SK-N-SH (cell line): Measurements from ENCODE around the gene CPVL. TPM values are rescaled to one million over a fixed set of nuclear protein-coding genes. Genes with fewer than 3 reads are reported as not detected.

ENCODE experiments used
- CTCF ChIA-PET: fragments of 300-600, 350-600 bp; formaldehyde crosslinking; extraction: SDS; loops from one replicate; lab custom pipeline; 2021; lab: Yijun Ruan, JAX
- POLR2A ChIA-PET: fragments of 350-600 bp; sonication (Branson Sonifier 250); formaldehyde crosslinking; extraction: SDS; loops from one replicate; lab custom pipeline; 2020; ENCODE audit warnings: antibody characterized with exemption, inconsistent platforms; lab: Yijun Ruan, JAX
- DNase-seq: peaks from one replicate; pipeline ENCODE4 v3.0.0; 2012
- H2AFZ ChIP-seq: fragments of 200-600 bp; sonication (generic); 2 replicates; pipeline ENCODE4 v1.8.1; 2016; ENCODE audit warnings: antibody characterized with exemption, mild to moderate bottlenecking, low read depth
- H3F3A ChIP-seq: fragments of 200-600 bp; sonication (generic); replicated peaks from 2 replicates; pipeline ENCODE3; 2016; ENCODE audit warnings: antibody characterized with exemption, mild to moderate bottlenecking; ENCODE audit not compliant: insufficient read depth
- H3K27ac ChIP-seq, 2 experiments: fragments of 200-500 bp in 1 of 2; fragments of 200-600 bp in 1 of 2; sonication (Bioruptor generic) in 1 of 2; sonication (generic), shearing (Covaris generic) in 1 of 2; 2 replicates each; pipeline versions ENCODE4 v1.5.1 to v1.6.1; 2014 to 2016; ENCODE audit warnings: low read depth in 2 of 2, inconsistent platforms in 1 of 2, low read length in 1 of 2, mild to moderate bottlenecking in 1 of 2, mixed read lengths in 1 of 2
- H3K27me3 ChIP-seq: fragments of 200-600 bp; sonication (generic), shearing (Covaris generic); 2 replicates; pipeline ENCODE4 v1.6.1; 2016; ENCODE audit warnings: mixed run types; ENCODE audit not compliant: insufficient read depth
- H3K36me3 ChIP-seq, 2 experiments: fragments of 200-500 bp in 1 of 2; fragments of 200-600 bp in 1 of 2; sonication (Bioruptor generic) in 1 of 2; sonication (generic) in 1 of 2; replicated peaks in 1 of 2; 2 replicates each; pipeline versions ENCODE3 to v1.5.1; 2014 to 2016; ENCODE audit warnings: low read length in 1 of 2, mild to moderate bottlenecking in 1 of 2; ENCODE audit not compliant: insufficient read depth in 2 of 2, control insufficient read depth in 1 of 2
- H3K4me1 ChIP-seq, 2 experiments: fragments of 200-500 bp in 1 of 2; fragments of 200-600 bp in 1 of 2; sonication (Bioruptor generic) in 1 of 2; sonication (generic), shearing (Covaris generic) in 1 of 2; 2 replicates each; pipeline versions ENCODE4 v1.5.1 to v1.6.1; 2014 to 2016; ENCODE audit warnings: low read depth in 1 of 2, low read length in 1 of 2, mixed run types in 1 of 2; ENCODE audit not compliant: insufficient read depth in 2 of 2, control insufficient read depth in 1 of 2
- H3K4me2 ChIP-seq: fragments of 200-600 bp; sonication (generic), shearing (Covaris generic); 2 replicates; pipeline ENCODE4 v1.6.1; 2017; ENCODE audit warnings: mixed run types
- H3K4me3 ChIP-seq, 2 experiments: fragments of 200-500 bp in 1 of 2; fragments of 200-600 bp in 1 of 2; sonication (Bioruptor generic) in 1 of 2; sonication (generic), shearing (Covaris generic) in 1 of 2; 2 replicates each; pipeline versions ENCODE4 v1.5.1 to v1.8.1; 2014 to 2016; ENCODE audit warnings: low read depth in 2 of 2, inconsistent platforms in 1 of 2, low read length in 1 of 2, mild to moderate bottlenecking in 1 of 2, mixed read lengths in 1 of 2, moderate library complexity in 1 of 2
- H3K79me2 ChIP-seq: fragments of 200-600 bp; sonication (generic); 2 replicates; pipeline ENCODE4 v1.8.1; 2017; ENCODE audit warnings: mild to moderate bottlenecking; ENCODE audit not compliant: insufficient read depth
- H3K9ac ChIP-seq: fragments of 200-600 bp; sonication (generic); 2 replicates; pipeline ENCODE4 v1.6.1; 2017; ENCODE audit warnings: mixed run types
- H3K9me2 ChIP-seq: fragments of 200-600 bp; sonication (generic); 2 replicates; pipeline ENCODE4 v1.6.1; 2017; ENCODE audit warnings: mixed run types
- H3K9me3 ChIP-seq: fragments of 200-600 bp; sonication (generic); 2 replicates; pipeline ENCODE4 v1.6.1; 2017; ENCODE audit warnings: mixed run types, mild to moderate bottlenecking, moderate library complexity
- H4K20me1 ChIP-seq: fragments of 200-600 bp; sonication (generic); 2 replicates; pipeline ENCODE4 v1.6.1; 2017; ENCODE audit warnings: mild to moderate bottlenecking, mixed run types; ENCODE audit not compliant: insufficient read depth
- CHD2 ChIP-seq: fragments of 150-350 bp; IDR thresholded peaks from 2 replicates; pipeline ENCODE4 v1.6.1; 2018; ENCODE audit warnings: low read length; ENCODE audit not compliant: partially characterized antibody
- EP300 ChIP-seq, 2 experiments: IDR thresholded peaks; 2 replicates each; pipeline versions ENCODE4 v1.4.0 to v1.6.1; 2012; ENCODE audit warnings: borderline replicate concordance in 1 of 2, low read depth in 1 of 2, low read length in 1 of 2
- EZH2phosphoT487 ChIP-seq: fragments of 200-600 bp; sonication (generic); IDR thresholded peaks from 2 replicates; pipeline ENCODE4 v1.6.1; 2017; ENCODE audit warnings: low read depth, mixed run types, mild to moderate bottlenecking, antibody characterized with exemption, moderate library complexity, borderline replicate concordance
- FOSL2 ChIP-seq: IDR thresholded peaks from 2 replicates; pipeline ENCODE4 v1.4.0; 2012; ENCODE audit warnings: low read depth, mild to moderate bottlenecking, moderate library complexity, borderline replicate concordance
- FOXJ3 ChIP-seq: sonication (generic); formaldehyde crosslinking; IDR thresholded peaks from 2 replicates; pipeline ENCODE4 v1.5.1; 2020; ENCODE audit warnings: mild to moderate bottlenecking, missing genetic modification reagents
- MXI1 ChIP-seq: IDR thresholded peaks from 2 replicates; pipeline ENCODE4 v1.6.1; 2012; ENCODE audit warnings: mild to moderate bottlenecking, low read depth, low read length, improper control_type of control experiment
- NRF1 ChIP-seq: IDR thresholded peaks from 2 replicates; pipeline ENCODE4 v1.6.1; 2012; ENCODE audit warnings: low read depth, mild to moderate bottlenecking, low read length
- RAD21 ChIP-seq: IDR thresholded peaks from 2 replicates; pipeline ENCODE4 v1.6.1; 2012; ENCODE audit warnings: mild to moderate bottlenecking, low read length
- RFX5 ChIP-seq: IDR thresholded peaks from 2 replicates; pipeline ENCODE4 v1.6.1; 2012; ENCODE audit warnings: mild to moderate bottlenecking, improper control_type of control experiment, low read length
- RXRA ChIP-seq: IDR thresholded peaks from 2 replicates; pipeline ENCODE4 v1.4.0; 2012; ENCODE audit warnings: low read depth, mild to moderate bottlenecking, borderline replicate concordance
- SIN3A ChIP-seq: IDR thresholded peaks from 2 replicates; pipeline ENCODE4 v1.6.1; 2012; ENCODE audit warnings: low read depth, mild to moderate bottlenecking, low read length, moderate library complexity, borderline replicate concordance
- SMC3 ChIP-seq: IDR thresholded peaks from 2 replicates; pipeline ENCODE4 v1.6.1; 2012; ENCODE audit warnings: low read depth, low read length, improper control_type of control experiment
- TEAD4 ChIP-seq: IDR thresholded peaks from 2 replicates; pipeline ENCODE4 v1.4.0; 2012; ENCODE audit warnings: mild to moderate bottlenecking, borderline replicate concordance; ENCODE audit not compliant: insufficient read depth
- YY1 ChIP-seq: IDR thresholded peaks from 2 replicates; pipeline ENCODE4 v1.4.0; 2012; ENCODE audit warnings: low read depth, mild to moderate bottlenecking
- WGBS: methylation state at CpG from one replicate; pipeline ENCODE4 v1.1.6; 2017; ENCODE audit warnings: low lambda C conversion rate; 5-methylcytosine and 5-hydroxymethylcytosine counted together
- polyA plus RNA-seq, 3 experiments: library from polyadenylated mRNA; depleted of rRNA; stranded (reverse); fragments of >200 nt; gene quantifications; 2 replicates each; pipeline ENCODE4 v1.2.3, GENCODE V29; 2012
- TF ChIP-seq, protein P1 (sequence below): IDR thresholded peaks from 2 replicates; pipeline ENCODE4 v1.4.0; 2012; ENCODE audit warnings: low read depth, borderline replicate concordance
- TF ChIP-seq, protein P2 (sequence below): IDR thresholded peaks from 2 replicates; pipeline ENCODE4; 2012
- TF ChIP-seq, protein P3 (sequence below): fragments of 150-350 bp; IDR thresholded peaks from 2 replicates; pipeline ENCODE4 v1.6.1; 2017; ENCODE audit warnings: antibody characterized with exemption, low read length, low read depth, borderline replicate concordance
- TF ChIP-seq, protein P4 (sequence below): IDR thresholded peaks from 2 replicates; pipeline ENCODE4 v1.4.0; 2012; ENCODE audit warnings: low read depth

CPVL gene
- polyA plus RNA-seq, 1 of the 3 experiments (the other 2 are of a cell fraction), result not detected

DNA sequence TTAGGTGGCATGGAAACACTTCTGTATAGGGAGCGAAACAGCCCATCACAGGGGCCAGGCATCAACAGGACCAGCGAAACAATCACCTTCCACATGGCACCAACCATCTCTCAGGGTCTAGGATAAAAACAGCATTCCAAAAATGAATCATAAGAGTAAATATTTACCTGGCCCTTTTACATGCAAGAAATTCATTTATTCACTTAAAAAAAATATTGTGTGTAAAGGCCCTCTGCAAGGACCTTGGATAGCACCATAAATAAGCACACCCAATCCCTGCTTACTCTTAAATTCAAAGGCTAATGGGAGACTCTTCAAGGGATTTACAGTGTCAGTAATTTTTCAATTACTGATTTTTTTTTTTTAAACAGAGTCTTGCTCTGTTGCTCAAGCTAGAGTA, 25.4 kb downstream of the CPVL start:
- Histone ChIP-seq H3K9me2 (no peaks in the 10 kb centered on the region), H3K79me2 (no peaks in the 10 kb centered on the region), H3K9ac (no peak overlapping the region), H3K27ac (no peak overlapping the region), H4K20me1 (no peaks in the 10 kb centered on the region), H3K9me3 (no peaks in the 10 kb centered on the region), H3K4me2 (no peak overlapping the region), H3K27me3 (0 out of 2 replicates have a peak, but pooled peaks cover 5% of the 10 kb centered on the region), H3K4me1 (no peaks in the 10 kb centered on the region), H2AFZ (no peak overlapping the region), H3K36me3 (no peaks in the 10 kb centered on the region), H3K4me3 (no peak overlapping the region), H3F3A (no peaks in the 10 kb centered on the region)
- TF ChIP-seq RFX5 (no peak), YY1 (no peak), FOSL2 (no peak), EZH2phosphoT487 (no peak), TEAD4 (no peak), NRF1 (no peak), SIN3A (no peak), FOXJ3 (CRISPR knock-in tag) (no peak), SMC3 (no peak), CHD2 (no peak), EP300 (IDR thresholded peaks at IDR 0.05; ENCODE audit: borderline replicate concordance in 1 of 2, low read depth in 1 of 2, low read length in 1 of 2) (no peak), MXI1 (no peak), RXRA (no peak), RAD21 (no peak)
- TF ChIP-seq, protein P1, sequence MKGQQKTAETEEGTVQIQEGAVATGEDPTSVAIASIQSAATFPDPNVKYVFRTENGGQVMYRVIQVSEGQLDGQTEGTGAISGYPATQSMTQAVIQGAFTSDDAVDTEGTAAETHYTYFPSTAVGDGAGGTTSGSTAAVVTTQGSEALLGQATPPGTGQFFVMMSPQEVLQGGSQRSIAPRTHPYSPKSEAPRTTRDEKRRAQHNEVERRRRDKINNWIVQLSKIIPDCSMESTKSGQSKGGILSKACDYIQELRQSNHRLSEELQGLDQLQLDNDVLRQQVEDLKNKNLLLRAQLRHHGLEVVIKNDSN, result no peak
- TF ChIP-seq, protein P2, sequence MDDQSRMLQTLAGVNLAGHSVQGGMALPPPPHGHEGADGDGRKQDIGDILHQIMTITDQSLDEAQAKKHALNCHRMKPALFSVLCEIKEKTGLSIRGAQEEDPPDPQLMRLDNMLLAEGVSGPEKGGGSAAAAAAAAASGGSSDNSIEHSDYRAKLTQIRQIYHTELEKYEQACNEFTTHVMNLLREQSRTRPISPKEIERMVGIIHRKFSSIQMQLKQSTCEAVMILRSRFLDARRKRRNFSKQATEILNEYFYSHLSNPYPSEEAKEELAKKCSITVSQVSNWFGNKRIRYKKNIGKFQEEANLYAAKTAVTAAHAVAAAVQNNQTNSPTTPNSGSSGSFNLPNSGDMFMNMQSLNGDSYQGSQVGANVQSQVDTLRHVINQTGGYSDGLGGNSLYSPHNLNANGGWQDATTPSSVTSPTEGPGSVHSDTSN, result no peak
- TF ChIP-seq, protein P3, sequence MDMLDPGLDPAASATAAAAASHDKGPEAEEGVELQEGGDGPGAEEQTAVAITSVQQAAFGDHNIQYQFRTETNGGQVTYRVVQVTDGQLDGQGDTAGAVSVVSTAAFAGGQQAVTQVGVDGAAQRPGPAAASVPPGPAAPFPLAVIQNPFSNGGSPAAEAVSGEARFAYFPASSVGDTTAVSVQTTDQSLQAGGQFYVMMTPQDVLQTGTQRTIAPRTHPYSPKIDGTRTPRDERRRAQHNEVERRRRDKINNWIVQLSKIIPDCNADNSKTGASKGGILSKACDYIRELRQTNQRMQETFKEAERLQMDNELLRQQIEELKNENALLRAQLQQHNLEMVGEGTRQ, result no peak
- TF ChIP-seq, protein P4, sequence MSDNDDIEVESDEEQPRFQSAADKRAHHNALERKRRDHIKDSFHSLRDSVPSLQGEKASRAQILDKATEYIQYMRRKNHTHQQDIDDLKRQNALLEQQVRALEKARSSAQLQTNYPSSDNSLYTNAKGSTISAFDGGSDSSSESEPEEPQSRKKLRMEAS, result no peak
- ChIA-PET CTCF (interaction anchor here (3.3 to 48.2 kb wide), 4 partner anchors 14 to 288 kb away, joined by 11 to 1647 read pairs (median 30); no protein-coding TSS in a partner anchor), POLR2A (no interaction called here)
- 66% methylated on average over 2 of the region's 2 CpGs for WGBS
- DNase-seq, result no peak
